ENCODE data around the gene RAB22A. TPM values are rescaled to one million over a fixed set of nuclear protein-coding genes. Genes with fewer than 3 reads are reported as not detected.
"Not testable (repeated sequence)": the region's sequence is repeated elsewhere in the genome, so short reads cannot be mapped to it uniquely, and the experiment has no call there.

RAB22A gene
- total RNA-seq, 1 experiment from 2014 or later = 24.7 TPM

DNA sequence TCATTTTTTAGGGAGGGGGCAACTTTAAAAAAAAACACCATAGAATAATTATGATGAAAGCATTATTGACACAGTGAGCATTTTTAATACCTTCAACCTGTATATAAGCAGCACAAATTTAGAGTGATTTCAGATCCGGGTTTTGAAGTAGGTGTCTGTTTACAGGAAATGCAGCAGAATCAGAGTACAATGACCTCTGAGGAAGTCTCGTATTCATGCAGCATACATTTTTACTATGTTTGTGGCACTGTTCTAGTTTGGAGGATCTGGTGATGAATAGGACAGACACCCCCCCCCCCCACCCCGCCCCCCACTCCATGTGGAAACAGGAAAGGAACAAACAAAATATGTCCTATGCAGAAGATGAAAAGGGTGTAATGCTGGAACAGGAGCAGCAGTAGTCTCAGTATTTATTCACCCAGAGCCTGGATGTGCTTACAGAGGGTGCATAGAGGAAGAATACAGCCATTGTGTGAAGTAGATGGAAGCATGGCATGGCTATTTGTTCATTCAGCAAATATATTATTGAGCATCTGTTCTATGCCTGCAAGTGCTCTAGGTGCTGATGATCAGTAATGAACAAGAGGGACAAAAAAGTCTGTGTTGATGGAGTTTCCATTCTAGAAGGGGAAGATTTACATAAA, 99.2 kb downstream of the RAB22A start:
- DNase-seq (ENCODE audit: low read depth) = no peak

- not testable (repeated sequence) for DNase-seq (ENCODE audit: low read depth)
These were observed 104.7 kb downstream of the RAB22A start for GRCh38 chr20:58414216-58414615.

DNA sequence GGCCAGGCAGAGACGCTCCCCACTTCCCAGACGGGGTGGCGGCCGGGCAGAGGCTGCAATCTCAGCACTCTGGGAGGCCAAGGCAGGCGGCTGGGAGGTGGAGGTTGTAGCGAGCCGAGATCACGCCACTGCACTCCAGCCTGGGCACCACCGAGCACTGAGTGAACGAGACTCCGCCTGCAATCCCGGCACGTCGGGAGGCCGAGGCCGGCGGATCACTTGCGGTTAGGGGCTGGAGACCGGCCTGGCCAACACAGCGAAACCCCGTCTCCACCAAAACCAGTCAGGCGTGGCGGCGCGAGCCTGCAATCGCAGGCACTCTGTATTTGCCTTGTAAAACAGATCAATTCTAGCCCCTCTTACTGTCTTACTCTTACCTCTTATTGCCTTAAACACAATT, 105.3 kb downstream of the RAB22A start:
- DNase-seq (ENCODE audit: low read depth) = not testable (repeated sequence)

DNA sequence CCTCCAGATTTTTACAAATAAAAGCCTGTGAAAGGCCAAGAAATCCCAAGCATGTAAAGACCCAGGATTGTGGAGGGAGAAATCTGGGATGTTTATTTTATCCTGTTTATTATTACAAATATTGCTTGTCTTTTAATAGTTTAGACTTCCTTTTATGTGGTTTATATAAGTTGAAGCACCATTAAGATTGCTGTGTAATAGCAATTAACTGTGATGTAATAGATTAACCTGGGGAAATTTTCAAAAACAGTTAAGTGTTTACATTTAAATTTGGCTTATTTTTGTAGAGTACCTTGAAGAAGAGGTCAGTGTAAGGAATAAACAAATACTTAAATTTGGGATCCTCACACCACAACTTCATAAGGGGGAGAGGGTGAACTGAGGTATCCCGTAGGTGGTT, 106.5 kb downstream of the RAB22A start:
- no peak for DNase-seq (ENCODE audit: low read depth)

- DNase-seq (ENCODE audit: low read depth) = no peak
These were observed 107.3 kb downstream of the RAB22A start for GRCh38 chr20:58416835-58417234.

Other genes with a start within 250 kb of the RAB22A start
- gene ANKRD60, start 81.1 kb upstream of the RAB22A start, total RNA-seq (2014; rRNA removed) = not detected in 2 replicates
- gene VAPB, start 79.5 kb downstream of the RAB22A start, total RNA-seq (2014; rRNA removed) = 9.9 and 16.0 TPM in 2 replicates
- 0.34 and 0.96 TPM in 2 replicates for gene APCDD1L, start 205.7 kb downstream of the RAB22A start, total RNA-seq (2014; rRNA removed)

All from LHCN-M2 (cell line).